Anterior cingulate cortex (tissue), 58 donors: ENCODE results near the gene LIMA1.
"Not testable (repeated sequence)": the region's sequence is repeated elsewhere in the genome, so short reads cannot be mapped to it uniquely, and the experiment has no call there.

Experiments used
- DNase-seq, 58 donors: peaks; one replicate each; lab custom pipeline; 2025; lab: John Stamatoyannopoulos, UW

Gene LIMA1

DNA sequence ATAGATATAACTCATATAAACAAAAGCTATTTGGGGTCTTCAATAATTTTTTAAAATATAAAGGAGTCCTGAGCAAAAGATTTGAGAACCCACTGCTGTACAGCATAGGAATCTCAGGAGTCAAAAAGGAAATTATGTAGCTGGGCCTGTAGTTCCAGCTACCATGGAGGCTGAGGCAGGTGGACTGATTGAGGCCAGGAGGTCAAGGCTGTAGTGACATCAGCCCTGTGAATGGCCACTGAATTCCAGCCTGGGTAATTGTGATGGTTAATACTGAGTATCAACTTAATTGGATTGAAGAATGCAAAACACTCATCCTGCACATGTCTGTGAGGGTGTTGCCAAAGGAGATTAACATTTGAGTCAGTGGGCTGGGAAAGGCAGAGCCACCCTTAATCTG is 126.7 kb downstream of the LIMA1 start:
- DNase-seq: no peak

DNA sequence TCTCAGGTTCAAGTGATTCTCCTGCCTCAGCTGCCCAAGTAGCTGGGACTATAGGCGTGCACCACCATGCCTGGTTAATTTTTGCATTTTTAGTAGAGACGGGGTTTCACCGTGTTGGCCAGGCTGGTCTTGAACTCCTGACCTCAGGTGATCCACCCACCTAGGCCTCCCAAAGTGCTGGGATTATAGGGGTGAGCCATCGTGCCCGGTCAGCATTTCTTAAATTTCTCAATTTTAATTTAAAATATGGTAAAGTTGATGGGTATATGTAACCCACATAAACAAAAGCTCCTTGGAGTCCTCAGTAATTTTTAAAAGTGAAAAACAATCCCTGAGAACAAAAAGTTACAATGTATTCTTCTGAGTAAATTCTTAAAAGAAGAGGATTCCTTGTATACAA is 128.4 kb downstream of the LIMA1 start:
- not testable (repeated sequence) for DNase-seq

DNA sequence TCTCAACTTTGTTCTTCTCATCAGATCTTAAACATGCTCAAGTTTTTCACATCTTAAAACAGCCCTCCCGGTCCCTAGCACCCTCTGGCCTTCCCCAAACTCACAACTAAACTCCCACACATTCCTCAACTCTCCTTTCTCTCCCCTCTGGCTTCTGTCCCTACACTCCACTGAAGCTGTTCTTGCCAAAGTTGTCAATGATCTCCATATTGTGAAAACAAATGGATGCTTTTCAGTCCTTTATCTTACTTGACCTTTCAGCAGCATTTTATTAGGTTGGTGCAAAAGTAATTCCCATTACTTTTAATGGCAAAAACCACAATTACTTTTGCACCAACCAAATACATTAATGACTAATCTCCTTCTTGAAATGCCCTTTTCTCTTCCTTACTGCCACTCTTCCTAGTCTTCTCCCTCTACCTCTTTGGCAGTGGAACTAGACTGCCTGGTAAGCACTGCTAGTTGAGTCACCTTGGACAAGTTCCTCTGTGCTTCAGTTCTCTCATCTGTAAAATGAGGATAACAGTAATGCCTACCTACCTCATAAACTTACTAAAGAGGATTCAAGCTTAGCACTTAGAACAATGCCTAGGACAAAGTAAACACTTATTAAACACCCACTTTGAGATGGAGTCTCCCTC is 132.2 kb downstream of the LIMA1 start:
- no peak for DNase-seq

DNA sequence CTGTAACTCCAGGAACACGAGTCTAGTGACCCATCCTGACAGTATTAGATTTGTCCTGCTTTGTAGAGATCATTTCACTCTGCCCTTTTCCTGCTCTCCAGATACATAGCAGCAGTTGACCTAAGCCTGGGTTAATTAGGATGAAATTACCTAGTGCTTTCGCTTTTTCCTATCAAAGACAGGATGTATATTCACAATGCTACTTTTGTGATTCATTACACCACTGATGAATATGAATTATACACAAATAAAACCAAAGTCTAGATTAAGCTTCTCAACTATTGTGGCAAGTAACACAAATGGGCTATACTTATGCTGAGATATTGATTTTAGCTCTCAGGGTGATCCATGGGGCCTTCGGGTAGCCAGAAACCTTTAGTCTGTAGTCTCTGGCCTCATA is 134.0 kb downstream of the LIMA1 start:
- DNase-seq: no peak

DNA sequence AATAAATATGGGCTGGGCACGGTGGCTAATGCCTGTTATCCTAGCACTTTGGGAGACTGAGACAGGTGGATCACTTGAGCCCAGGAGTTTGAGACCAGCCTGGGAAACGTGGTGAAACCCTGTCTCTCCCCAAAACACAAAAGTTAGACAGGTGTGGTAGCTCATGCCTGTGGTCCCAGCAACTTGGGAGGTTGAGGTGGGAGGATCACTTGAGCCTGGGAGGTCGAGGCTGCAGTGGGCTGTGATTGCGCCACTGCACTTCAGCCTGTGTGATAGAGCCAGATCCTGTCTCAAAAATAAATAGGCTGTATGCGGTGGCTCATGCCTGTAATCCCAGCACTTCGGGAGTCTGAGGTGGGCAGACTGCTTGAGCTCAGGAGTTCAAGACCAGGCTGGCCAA is 135.3 kb downstream of the LIMA1 start:
- DNase-seq: not testable (repeated sequence)

DNA sequence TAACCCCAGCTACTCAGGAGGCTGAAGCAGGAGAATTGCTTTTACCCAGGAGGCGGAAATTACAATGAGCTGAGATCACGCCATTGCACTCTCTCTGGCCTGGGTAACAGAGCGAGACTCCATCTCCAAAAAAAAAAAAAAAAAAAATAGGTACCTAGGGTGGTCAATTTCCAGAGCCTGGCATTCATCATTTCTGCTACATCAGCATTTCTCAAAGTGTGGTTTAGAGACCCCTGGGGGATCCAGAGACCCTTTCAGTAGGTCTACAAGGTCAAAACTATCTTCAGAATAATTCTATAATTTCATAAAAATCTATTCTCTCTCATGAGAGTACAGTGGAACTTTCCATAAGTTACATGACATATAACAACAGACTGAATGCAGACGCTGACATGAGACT is 136.0 kb downstream of the LIMA1 start:
- no peak for DNase-seq

DNA sequence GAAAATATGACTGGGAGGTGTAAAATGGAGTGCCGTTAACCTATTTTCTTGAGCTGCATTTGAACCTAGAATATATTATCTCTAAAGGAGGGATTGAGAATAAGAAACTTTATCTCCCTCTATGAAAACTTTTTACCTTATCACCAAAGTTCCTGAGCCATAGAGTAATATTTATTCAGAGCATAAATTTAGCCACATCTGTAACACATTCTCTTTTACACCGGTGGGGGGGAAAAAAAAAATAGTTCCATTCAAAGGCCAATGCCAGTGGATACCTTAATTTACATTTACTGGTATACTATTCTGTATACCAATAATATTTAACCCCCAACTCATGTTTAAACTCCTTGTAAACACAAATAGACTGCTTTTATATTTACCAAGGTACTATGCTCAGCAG is 137.9 kb downstream of the LIMA1 start:
- DNase-seq: no peak

DNA sequence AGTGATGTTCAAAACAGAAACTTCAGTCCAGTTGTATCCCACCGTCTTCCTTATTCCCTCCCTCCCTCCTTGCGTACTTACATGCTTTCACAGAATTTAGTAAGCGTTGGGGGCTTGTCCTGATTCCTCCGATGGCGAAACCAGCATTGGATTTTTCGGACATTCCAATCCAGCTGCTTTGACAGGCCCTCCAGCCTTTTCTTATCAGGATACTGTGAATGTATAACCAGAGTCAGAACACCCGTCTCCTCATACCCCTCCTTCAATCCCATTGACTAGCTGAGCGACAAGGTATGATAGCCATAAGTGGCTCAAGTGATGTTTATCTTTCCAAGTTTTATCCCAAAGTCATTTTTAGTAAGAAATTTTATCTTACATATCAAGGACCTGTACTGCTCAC is 140.3 kb downstream of the LIMA1 start:
- no peak for DNase-seq

DNA sequence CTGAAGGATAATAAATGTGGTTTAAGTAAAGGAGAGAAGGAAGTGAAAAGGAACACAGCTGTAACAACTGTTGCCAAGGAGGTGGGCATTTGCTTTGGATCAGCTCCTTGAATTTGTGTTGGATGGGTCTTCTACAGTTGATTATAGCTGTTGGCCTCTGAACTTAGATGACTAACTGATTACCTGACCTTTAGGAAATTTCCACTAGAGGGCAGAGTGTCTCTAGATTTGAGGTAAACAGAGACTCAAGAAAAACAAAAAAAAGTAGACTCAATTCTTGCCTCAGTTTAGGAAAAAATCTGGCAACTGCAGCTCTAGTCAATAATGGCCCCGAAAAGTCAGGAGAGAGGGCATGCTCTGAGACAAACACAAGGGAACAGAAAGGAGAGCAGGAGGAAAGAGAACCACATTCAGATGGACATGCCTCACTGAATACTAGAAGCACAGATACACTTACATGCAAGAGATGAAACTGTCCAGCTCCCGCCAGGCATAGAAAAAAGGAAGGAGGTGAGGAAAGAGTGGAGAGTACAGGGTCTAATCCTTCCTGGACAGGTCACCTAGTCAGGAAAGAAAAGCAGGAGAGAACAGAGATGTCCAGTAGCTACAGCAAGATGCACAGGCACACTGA is 150.7 kb downstream of the LIMA1 start:
- no peak for DNase-seq

DNA sequence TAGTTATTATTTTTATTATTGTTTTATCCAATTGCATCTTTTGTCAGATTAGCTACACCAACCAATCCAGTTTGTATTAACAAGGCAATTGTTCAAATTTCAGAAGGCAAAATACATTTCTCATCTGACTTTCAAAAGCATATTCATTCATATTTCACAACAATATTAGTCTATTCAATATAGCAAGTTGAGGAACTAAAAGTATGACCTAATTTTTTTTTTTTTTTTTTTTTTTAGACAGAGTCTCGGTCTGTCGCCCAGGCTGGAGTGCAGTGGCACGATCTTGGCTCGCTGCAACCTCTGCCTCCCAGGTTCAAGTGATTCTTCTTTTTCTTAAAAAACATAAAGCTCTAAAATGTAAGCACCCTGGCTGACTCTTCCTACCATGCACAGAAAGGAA is 154.0 kb downstream of the LIMA1 start:
- DNase-seq: no peak

DNA sequence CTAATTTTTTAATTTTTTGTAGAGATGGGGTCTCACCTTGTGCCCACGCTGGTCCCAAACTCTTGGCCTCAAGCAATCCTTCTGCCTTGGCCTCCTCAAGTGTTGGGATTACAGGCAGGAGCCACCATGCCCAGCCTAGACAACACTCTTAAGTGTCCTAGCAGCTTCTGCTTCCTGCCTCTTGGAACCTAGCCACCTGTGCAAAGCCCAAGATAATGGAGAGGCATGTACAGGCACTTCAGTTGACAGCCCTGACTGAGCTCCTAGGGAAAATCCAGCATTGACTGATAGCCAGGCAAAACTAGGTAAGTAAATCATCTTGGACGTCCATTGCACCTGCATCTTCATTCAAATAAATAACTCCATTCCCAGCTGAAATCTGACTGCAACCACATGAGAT is 155.8 kb downstream of the LIMA1 start:
- no peak for DNase-seq
